ENCODE data around the gene KRTAP2-2. TPM values are rescaled to one million over a fixed set of nuclear protein-coding genes. Genes with fewer than 3 reads are reported as not detected.
"Not testable (repeated sequence)": the region's sequence is repeated elsewhere in the genome, so short reads cannot be mapped to it uniquely, and the experiment has no call there.

Gene KRTAP2-2
- total RNA-seq, 1 donor from 2014 or later = not detected

DNA sequence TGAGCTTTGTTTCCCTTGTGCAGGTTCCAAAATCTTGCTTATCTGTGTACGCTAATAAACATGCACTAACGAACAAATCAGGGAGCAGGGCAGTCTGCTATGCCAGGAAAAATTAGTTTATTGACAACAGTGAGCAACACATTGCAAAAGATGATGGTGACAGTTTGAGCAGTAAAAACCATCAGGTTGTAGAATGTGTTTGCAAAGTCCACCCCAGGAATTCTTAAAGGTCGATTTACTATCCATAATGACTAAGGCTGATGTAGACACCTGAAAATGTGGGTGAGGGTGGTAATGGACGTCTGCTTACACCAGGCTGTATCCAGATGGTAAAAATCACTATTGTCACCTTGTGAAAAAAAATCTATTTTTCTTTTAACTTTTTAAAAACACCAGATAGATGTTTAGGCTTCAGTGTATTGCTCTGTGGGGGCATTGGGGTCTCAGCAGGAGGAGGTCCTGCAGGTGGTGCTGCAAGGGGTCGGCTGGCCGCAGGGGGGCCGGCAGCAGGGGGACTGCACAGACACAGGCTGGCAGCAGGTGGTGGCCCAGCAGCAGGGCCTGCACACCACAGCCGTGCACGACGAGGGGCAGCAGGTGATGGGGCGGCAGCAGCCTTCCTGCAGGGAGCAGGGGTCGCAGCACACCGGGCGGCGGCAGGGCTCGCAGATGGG is 10.1 kb upstream of the KRTAP2-2 start:
- not testable (repeated sequence) for FAIRE-seq; DNase-seq (ENCODE audit: low spot score in 2 of 2)

DNA sequence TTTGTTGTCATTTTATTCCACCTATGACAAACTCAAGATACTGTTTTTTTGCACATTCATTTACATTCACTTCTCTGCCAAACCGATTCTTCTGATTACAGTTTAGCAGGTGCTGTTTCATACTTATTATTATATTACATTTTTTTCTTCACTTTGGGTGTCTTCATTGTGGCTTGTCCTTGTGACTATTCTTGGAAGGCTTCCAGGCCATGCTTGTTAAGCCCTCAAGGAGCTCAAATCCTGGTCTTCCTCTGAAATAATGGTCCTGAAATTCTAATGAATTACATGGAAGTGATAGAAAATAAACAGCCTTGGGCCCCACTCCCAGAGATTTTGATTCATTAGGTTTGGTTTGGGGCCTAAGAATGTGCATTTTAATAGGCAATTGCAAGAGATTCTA is 9.3 kb upstream of the KRTAP2-2 start:
- FAIRE-seq = no peak
- no peak for DNase-seq (ENCODE audit: low spot score in 2 of 2)

DNA sequence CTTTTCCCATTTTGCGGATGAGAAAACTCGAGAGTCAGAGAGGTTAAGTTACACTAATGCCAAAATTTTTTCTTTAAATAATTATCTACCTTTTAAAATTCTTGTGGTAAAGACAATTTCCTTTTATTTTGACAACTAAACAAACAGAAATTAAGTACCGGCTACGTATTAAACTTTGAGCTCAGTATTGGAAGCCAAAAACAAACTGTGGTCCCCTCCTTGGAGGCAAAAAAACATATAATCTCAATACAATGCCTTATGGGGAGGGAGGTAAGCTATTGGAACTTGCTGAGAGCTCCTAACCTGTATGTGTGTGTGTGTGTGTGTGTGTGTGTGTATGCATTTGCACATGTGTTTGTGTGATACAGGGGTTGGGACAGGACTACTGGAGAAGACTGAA is 8.4 kb upstream of the KRTAP2-2 start:
- FAIRE-seq (no peak), DNase-seq (ENCODE audit: low spot score in 2 of 2) (no peak)

DNA sequence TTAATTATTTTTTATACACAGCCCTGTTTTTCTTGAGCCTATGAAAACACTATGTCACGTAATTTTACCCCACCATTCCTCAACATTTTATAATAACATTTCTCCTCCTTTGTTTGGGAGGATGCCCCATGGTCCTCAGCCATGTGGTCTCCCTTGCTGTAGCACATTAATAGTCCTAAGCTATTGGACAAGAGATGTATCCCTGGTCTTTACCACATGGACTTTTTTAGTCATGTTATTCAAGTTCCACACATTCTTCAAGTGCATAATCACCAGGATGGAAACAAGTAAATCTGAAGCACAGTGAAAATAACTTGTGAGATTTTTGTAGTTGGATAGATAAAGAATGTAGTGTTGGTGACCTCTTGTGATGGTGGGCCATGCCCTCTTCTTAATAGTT is 6.9 kb upstream of the KRTAP2-2 start:
- FAIRE-seq (no peak), DNase-seq (ENCODE audit: low spot score in 2 of 2) (no peak)

DNA sequence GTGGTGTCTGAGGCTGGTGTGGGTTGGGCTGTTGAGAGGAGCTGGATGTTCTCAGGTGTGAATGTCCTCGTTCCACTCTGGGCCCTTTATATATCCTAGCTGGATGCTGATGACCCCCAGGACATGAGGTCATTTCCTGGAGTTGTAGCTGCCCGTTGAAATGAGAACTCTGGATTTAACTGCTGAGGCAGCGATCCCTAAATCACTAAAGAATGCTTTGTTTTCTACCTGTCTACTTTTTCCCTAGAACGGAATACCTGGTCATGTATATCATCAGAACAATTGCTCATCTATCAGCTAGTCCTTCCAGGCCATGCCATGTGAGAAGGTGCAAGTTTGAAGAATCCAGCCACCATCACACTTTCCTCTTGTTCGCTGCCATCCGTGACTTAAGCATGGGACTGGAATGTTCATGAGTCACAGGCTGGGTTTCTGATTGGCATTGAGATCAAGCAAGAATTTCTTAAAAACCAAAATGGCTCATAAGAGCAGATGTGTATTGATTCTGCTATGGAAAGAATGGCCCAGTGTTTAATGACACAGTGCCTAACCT is 5.1 kb upstream of the KRTAP2-2 start, which contains the start of gene KRTAP2-3:
TSS of gene KRTAP2-3 (minus strand) at position 63 of the 553 bp plus-strand sequence. CDS start 64 bp downstream, outside the sequence.
- FAIRE-seq (no peak), DNase-seq (ENCODE audit: low spot score in 2 of 2) (no peak)

DNA sequence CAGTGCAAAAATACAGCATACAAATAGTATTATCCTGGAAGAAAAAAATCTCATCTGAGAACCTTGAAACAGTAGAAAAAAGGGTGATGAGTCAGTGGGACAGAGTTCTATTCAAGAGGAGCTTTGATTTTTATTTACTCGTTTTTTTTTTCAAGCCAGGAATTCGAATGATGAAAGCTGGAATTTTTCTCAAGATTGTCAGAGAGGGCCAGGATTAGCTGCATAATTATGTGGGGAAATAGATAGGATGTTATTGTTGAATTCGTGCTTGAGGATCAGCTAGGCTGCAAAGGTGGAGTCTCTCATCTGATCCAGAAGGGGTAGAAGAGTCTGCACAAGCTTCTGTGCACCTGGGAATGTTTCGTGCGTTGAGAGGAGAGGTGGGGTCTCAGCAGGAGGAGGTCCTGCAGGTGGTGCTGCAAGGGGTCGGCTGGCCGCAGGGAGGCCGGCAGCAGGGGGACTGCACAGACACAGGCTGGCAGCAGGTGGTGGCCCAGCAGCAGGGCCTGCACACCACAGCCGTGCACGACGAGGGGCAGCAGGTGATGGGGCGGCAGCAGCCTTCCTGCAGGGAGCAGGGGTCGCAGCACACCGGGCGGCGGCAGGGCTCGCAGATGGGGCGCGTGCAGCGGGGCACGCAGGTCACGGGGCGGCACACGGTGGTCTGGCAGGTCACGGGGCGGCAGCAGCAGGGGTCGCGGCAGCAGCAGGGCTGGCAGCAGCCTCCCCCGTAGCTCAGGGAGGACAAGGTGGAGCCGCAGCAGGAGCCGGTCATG is 4.4 kb upstream of the KRTAP2-2 start:
- FAIRE-seq = not testable (repeated sequence)

DNA sequence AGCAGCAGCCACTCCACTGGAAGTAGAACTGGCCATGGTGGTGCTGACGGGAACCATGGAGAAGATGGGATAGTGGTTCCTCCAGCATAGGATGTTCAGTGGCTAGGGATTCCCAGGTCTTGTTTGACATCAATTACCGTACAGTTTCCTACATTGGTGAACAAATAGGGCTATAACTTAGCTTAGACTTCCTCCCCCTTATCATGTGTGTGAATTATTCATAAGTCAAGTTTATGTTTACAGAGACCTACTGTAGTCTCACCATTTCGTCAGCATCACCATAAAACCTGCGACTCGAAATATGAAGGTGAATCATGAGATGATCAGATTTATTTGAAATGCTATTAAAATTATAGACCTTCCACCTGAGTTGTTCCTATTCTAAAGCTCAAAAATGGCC is 3.7 kb upstream of the KRTAP2-2 start:
- FAIRE-seq (no peak), DNase-seq (ENCODE audit: low spot score in 2 of 2) (no peak)

More for the DNA sequence above, 4.4 kb upstream of the KRTAP2-2 start:
- not testable (repeated sequence) for DNase-seq (ENCODE audit: low spot score in 2 of 2)

DNA sequence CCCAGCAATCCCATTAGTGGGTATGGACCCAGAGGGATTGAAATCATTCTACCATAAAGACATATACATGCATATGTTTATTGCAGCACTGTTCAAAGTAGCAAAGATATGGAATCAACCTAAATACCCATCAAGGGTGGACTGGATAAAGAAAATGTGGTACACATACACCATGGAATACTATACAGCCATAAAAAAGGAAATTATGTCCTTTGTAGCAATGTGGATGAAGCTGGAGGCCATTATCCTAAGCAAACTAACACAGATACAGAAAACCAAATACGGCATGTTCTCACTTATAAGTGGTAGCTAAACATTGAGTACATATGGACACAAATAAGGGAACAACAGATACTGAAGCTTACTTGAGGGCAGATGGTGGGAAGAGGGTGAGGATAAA is 2.5 kb upstream of the KRTAP2-2 start:
- DNase-seq (ENCODE audit: low spot score in 2 of 2) = no peak
- FAIRE-seq = no peak

DNA sequence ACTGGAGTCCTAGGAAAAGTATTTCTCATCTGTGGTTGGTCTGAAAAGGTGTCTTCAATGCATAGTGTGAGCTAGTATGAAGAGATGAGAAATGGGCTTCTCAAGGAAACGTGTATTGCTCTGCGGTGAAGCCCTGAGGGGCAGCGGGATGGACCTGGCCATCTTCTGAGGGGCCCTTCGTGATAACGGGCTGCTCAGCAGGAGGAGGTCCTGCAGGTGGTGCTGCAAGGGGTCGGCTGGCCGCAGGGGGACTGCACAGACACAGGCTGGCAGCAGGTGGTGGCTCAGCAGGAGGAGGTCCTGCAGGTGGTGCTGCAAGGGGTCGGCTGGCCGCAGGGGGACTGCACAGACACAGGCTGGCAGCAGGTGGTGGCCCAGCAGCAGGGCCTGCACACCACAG is 474 bp downstream of the KRTAP2-2 start:
- not testable (repeated sequence) for FAIRE-seq; DNase-seq (ENCODE audit: low spot score in 2 of 2)

DNA sequence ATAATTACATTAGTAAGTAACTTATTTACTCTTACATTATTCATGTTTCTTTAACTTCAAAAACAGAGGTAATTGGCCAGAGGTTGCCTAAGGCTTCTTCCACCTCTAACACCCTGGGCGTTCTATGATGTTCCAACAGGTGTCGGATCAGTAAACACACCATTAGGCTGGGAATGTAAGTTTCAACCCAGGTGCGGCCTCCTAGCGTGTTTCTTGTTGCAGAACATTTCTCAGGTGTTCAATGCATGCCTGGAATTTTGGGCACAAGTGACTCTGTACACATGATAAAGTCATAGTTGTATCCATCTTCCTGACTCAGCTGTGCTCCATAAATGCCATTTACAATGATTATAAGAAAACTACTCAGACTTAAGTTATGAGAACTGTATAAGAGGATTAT is 1.0 kb downstream of the KRTAP2-2 start:
- no peak for FAIRE-seq

DNA sequence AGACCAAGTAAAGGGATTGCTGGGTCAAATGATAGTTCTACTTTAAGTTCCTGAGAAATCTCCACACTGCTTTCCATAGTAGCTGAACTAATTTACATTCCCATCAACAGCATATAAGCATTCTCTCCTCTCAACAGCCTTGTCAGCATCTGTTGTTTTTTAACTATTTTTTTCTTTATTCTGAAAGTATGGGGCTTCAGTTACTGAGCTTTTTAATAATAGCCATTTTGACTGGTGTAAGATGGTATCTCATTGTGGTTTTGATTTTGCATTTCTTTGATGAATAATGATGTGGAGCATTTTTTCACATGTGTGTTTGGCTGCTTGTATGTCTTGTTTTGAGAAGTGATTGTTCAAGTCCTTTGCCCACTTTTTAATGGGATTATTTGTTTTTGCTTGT is 2.5 kb downstream of the KRTAP2-2 start:
- DNase-seq (ENCODE audit: low spot score in 2 of 2) = no peak
- FAIRE-seq = no peak

More for the DNA sequence above, 1.0 kb downstream of the KRTAP2-2 start:
- DNase-seq (ENCODE audit: low spot score in 2 of 2) = no peak

DNA sequence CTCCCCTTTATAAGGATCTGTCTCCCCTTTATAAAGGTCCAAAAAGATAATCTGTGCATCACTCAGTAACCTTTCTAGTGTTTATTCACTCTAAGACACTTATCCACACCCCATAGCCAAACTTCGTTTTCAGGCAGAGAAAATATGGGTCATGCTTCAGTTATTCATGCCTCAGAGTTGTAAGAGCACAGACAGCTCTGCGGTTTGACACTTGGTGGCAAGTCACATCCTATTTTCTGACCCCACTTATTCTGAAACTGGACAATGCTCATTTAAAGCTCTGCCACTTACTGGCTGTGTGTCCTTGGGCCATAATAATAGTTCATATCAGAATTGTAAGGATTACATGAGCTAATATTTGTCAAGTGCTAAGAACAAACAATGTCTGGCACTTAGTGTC is 5.9 kb downstream of the KRTAP2-2 start:
- FAIRE-seq = no peak
- DNase-seq (ENCODE audit: low spot score in 2 of 2) = no peak

DNA sequence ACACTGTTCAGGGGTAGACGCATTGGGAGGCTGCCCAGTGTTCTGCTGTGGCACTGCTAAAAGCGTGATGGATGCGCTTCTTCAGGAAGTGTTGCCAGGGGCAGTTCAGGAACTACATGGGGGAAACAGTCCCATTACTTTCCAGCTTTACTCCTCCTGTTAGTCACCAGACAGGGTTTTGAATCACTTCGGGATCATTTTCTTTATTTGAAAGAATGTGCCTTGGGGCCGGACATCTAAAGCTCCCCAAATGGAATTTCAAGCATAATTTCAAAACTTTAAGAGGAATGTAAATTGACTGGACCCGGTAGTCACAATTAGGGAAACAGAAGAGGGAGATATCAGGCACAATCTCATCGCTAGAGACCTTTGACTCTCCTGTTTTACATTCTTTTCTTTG is 6.6 kb downstream of the KRTAP2-2 start:
- no peak for DNase-seq (ENCODE audit: low spot score in 2 of 2)
- FAIRE-seq = no peak

DNA sequence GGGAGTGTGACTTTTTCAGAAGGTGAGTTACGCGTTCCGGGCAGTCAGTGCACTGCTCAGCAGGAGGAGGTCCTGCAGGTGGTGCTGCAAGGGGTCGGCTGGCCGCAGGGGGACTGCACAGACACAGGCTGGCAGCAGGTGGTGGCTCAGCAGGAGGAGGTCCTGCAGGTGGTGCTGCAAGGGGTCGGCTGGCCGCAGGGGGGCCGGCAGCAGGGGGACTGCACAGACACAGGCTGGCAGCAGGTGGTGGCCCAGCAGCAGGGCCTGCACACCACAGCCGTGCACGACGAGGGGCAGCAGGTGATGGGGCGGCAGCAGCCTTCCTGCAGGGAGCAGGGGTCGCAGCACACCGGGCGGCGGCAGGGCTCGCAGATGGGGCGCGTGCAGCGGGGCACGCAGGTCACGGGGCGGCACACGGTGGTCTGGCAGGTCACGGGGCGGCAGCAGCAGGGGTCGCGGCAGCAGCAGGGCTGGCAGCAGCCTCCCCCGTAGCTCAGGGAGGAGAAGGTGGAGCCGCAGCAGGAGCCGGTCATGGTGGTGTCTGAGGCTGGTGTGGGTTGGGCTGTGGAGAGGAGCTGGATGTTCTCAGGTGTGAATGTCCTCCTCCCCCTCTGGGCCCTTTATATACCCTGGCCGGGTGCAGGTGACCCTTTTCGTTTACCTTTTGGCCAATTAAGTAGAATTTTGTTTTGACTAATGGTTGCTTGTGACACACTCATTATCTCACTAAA is 8.1 kb downstream of the KRTAP2-2 start, which contains the start of gene KRTAP2-1:
TSS of gene KRTAP2-1 (minus strand) at position 582 of the 731 bp plus-strand sequence. CDS start at position 533, 49 bp downstream.
- not testable (repeated sequence) for FAIRE-seq; DNase-seq (ENCODE audit: low spot score in 2 of 2)

DNA sequence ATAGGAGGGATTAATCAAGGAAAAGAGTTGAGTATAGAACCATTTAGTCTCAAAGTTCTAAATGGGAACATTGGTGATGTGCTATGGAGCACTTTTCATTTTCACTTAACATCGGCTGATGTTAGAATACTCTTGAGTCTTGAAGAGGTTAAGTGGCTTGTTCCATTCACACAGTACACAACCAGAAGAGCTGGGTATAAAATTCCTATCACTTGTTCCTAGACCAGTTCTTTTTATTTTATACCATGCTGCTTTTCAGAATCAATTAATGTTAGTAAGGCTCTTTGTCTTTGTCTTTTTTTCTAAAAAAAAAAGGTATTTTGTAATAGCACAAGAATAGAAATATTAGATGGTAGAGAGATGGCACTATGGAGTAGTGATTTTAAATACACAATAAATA is 12.1 kb downstream of the KRTAP2-2 start:
- no peak for DNase-seq (ENCODE audit: low spot score in 2 of 2)
- FAIRE-seq = no peak

DNA sequence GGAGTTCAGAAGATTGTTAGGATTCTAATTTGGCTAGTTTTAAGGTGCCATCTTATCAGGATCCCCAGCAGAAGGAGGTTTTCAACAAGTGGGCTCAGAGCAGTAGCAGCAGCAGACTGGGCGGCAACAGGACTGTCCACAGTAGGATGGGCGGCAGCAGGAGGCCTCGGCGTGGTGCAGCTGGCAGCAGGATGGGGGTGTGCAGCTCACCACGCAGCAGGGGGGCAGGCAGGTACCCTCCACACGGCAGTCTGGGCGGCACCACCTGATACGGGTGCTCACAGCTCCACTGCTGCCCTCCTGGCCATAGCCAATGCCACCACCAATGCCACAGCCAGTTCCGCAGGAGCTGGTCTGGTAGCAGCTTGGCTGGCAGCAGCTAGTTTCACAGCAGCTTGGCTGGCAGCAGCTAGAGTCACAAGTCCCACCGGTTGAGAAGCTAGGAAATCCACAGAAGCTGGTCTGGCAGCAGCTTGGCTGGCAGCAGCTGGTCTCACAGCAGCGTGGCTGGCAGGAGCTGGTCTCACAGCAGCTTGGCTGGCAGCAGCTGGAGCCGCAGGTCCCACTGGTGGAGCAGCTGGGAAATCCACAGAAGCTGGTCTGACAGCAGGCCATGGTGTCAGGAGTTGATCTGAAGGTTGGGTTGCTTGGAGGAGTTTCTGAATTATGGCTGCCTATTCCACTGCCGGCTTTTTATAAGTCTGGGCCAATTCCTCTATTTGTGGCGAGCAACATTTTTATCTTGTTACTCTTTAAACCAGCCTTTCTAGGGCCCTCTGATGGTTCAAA is 14.1 kb downstream of the KRTAP2-2 start, which contains the start of gene KRTAP1-1:
TSS of gene KRTAP1-1 (minus strand) at position 668 of the 789 bp plus-strand sequence. CDS start at position 615, 53 bp downstream.
- not testable (repeated sequence) for FAIRE-seq; DNase-seq (ENCODE audit: low spot score in 2 of 2)

DNA sequence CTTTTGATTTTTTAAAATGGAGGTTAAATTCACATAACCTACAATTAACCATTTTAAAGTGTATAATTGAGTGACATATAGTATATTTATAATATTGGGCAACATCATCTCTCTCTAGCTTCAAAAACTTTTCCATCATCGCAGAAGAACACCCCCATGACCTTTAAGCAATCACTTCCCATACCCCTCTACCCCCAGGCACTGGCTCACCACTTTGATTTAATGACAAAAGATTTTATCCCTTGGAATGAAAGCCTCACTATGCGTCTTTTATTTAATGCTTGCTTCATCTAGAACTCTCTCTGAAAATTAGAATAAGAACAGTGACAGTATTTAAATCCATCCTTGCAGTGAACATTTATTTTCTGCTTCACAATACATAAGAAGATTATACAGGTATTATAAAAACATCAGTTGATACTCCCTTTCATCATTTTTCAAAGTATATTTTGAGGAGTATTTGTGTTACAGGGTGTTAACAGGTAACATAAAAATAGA is 17.1 kb downstream of the KRTAP2-2 start:
- no peak for DNase-seq (ENCODE audit: low spot score in 2 of 2)
- no peak for FAIRE-seq

DNA sequence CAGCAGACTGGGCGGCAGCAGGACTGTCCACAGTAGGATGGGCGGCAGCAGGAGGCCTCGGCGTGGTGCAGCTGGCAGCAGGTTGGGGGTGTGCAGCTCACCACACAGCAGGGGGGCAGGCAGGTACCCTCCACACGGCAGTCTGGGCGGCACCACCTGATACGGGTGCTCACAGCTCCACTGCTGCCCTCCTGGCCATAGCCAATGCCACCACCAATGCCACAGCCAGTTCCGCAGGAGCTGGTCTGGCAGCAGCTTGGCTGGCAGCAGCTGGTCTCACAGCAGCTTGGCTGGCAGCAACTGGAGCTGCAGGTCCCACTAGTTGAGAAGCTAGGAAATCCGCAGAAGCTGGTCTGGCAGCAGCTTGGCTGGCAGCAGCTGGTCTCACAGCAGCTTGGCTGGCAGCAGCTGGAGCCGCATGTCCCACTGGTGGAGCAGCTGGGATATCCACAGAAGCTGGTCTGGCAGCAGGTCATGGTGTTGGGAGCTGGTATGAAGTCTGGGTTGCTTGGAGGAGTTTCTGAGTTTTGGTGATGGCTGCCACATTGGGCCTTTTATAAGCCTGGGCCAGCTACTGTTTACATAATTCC is 20.6 kb downstream of the KRTAP2-2 start, which contains the start of gene KRTAP1-3:
TSS of gene KRTAP1-3 (minus strand) at position 529 of the 590 bp plus-strand sequence. CDS start at position 476, 53 bp downstream.
- FAIRE-seq; DNase-seq (ENCODE audit: low spot score in 2 of 2): not testable (repeated sequence)
